Mesendoderm (in vitro differentiated cells): ENCODE measurements around the gene MIA.

Experiments
- DNase-seq: peaks from one replicate; pipeline ENCODE4 v3.0.0; 2013
- H2AK5ac ChIP-seq: 2 replicates; pipeline ENCODE4 v1.6.1; 2013; ENCODE audit warnings: low read length, inconsistent platforms
- H2BK120ac ChIP-seq: 2 replicates; pipeline ENCODE4 v1.6.1; 2013; ENCODE audit warnings: low read depth, mild to moderate bottlenecking, low read length, moderate library complexity, mixed read lengths
- H2BK15ac ChIP-seq: replicated peaks from 2 replicates; pipeline ENCODE4 v1.6.1; 2013; ENCODE audit warnings: low read depth, mild to moderate bottlenecking, moderate library complexity
- H2BK5ac ChIP-seq: 2 replicates; pipeline ENCODE4 v1.6.1; 2013; ENCODE audit warnings: low read length, inconsistent platforms
- H3K18ac ChIP-seq: 2 replicates; pipeline ENCODE4 v1.6.1; 2013; ENCODE audit warnings: mild to moderate bottlenecking, low read length, mixed read lengths
- H3K23ac ChIP-seq: one replicate; pipeline ENCODE4 v1.6.1; 2013; ENCODE audit warnings: low read length
- H3K27ac ChIP-seq: 2 replicates; pipeline ENCODE4 v1.5.1; 2013; ENCODE audit warnings: low read depth, mild to moderate bottlenecking, inconsistent platforms, low read length, moderate library complexity
- H3K27me3 ChIP-seq: 2 replicates; pipeline ENCODE4 v1.6.1; 2013; ENCODE audit warnings: low read length, control low read depth, mild to moderate bottlenecking, inconsistent platforms; ENCODE audit not compliant: insufficient read depth, poor library complexity
- H3K36me3 ChIP-seq: 2 replicates; pipeline ENCODE4 v1.6.1; 2013; ENCODE audit warnings: low read length, inconsistent platforms; ENCODE audit not compliant: control insufficient read depth, insufficient read depth
- H3K4ac ChIP-seq: one replicate; pipeline ENCODE4 v1.6.1; 2013; ENCODE audit warnings: low read depth, mild to moderate bottlenecking, low read length, moderate library complexity
- H3K4me1 ChIP-seq: 2 replicates; pipeline ENCODE4 v1.6.1; 2013; ENCODE audit warnings: low read depth, low read length, inconsistent platforms; ENCODE audit not compliant: control insufficient read depth
- H3K4me2 ChIP-seq: 2 replicates; pipeline ENCODE4 v1.6.1; 2013; ENCODE audit warnings: low read length
- H3K4me3 ChIP-seq: 2 replicates; pipeline ENCODE4 v1.5.1; 2013; ENCODE audit warnings: mild to moderate bottlenecking, low read length
- H3K56ac ChIP-seq: one replicate; pipeline ENCODE4 v1.6.1; 2013; ENCODE audit warnings: low read length
- H3K79me1 ChIP-seq: 2 replicates; pipeline ENCODE4 v1.6.1; 2013; ENCODE audit warnings: low read length, inconsistent platforms
- H3K79me2 ChIP-seq: 2 replicates; pipeline ENCODE4 v1.6.1; 2013; ENCODE audit warnings: mild to moderate bottlenecking, low read length; ENCODE audit not compliant: control insufficient read depth, insufficient read depth
- H3K9ac ChIP-seq: 2 replicates; pipeline ENCODE4 v1.6.1; 2013; ENCODE audit warnings: low read length, inconsistent platforms
- H4K5ac ChIP-seq: one replicate; pipeline ENCODE4 v1.6.1; 2013; ENCODE audit warnings: low read length
- H4K8ac ChIP-seq: one replicate; pipeline ENCODE4 v1.6.1; 2013; ENCODE audit warnings: low read depth, mild to moderate bottlenecking, control low read depth, low read length, moderate library complexity
- WGBS: extraction: QIAGEN DNeasy Blood & Tissue Kit; methylation state at CpG from one replicate; pipeline ENCODE4 v1.1.7; 2013; ENCODE audit warnings: low lambda C conversion rate, missing lambda C conversion rate; ENCODE audit not compliant: insufficient coverage; ENCODE audit errors: extremely low coverage; 5-methylcytosine and 5-hydroxymethylcytosine counted together

MIA gene

DNA sequence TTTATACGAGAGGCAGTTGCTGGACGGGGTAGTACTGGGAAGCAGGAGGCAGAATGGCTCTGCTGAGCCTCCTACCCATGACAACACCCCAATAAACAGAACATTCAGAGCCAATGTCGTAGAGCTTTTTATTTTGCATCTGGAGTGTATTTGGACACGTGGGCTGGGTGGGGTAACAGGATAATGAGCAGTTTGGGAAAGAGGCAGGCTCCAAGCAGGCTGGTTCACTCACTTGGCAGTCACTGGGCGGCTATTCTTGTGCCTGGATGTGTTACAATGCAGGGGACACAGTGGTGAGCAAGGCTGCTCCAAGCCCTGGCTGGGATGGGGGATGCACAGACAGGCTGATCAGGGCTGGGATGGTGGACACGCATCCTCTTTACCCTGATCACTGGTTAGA is 34.6 kb upstream of the MIA start:
- Histone ChIP-seq H3K36me3 (peaks cover 2% of the 10 kb centered on the region), H3K79me1 (no peaks in the 10 kb centered on the region), H3K23ac (no peak overlapping the region), H2BK120ac (no peak overlapping the region), H3K9ac (no peak overlapping the region), H2BK5ac (no peak overlapping the region), H3K56ac (no peak overlapping the region), H3K27ac (no peak overlapping the region), H4K5ac (no peak overlapping the region), H3K4me1 (peaks cover 5% of the 10 kb centered on the region), H4K8ac (no peak overlapping the region), H3K4me2 (no peak overlapping the region), H3K4ac (no peak overlapping the region), H2AK5ac (no peak overlapping the region), H3K4me3 (no peak overlapping the region), H3K27me3 (no peaks in the 10 kb centered on the region), H2BK15ac (no peak overlapping the region), H3K18ac (no peak overlapping the region), H3K79me2 (no peaks in the 10 kb centered on the region)
- WGBS, result no CpG with 5 or more reads among the region's 6 CpGs
- DNase-seq, result no peak

DNA sequence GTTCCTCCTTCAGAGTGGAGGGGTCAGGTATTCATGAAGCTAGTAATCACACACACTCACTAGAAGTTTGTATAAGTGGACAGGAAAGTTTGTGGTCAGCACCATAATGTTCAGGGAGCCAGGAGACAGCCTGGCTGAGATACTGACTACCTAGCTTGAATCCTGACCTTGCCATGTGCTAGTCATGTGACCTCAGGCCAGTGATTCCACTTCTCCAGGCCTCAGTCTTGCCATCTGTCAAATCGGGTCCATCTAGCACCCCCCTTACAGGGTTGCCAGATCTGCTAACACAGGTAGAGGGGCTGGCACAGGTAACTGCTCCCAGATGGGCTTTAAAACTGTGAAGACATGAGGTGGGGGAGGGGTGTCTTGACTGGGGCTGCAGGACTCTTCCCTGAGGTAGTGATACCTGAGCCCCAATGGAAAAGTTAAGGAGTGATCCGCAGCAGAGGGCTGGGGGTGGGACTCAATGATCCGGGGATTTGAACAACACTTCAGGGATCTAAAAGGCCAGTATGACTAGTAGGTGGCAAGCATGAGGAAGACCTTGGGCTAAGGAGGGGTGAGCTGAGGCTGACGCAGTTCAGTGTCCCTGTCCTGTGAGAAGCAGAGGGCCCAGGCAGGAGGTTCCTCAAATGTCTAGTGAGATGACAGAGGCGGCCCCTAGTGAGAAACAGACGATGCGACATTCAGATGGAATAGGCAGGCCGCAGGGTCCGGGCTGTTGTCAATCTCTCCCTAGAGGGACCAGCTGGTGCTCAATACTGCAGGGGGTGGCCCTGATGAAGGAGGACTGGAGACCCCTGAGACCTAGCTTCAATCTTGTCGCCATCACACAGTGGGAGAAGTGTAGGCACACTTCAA is 33.6 kb upstream of the MIA start:
- Histone ChIP-seq H3K36me3 (peaks cover 2% of the 10 kb centered on the region), H4K5ac (no peak overlapping the region), H3K4me1 (peaks cover 5% of the 10 kb centered on the region), H3K18ac (no peak overlapping the region), H3K56ac (no peak overlapping the region), H2BK5ac (no peak overlapping the region), H3K4me3 (no peak overlapping the region), H3K27ac (no peak overlapping the region), H3K27me3 (no peaks in the 10 kb centered on the region), H3K9ac (no peak overlapping the region), H4K8ac (no peak overlapping the region), H3K23ac (no peak overlapping the region), H2BK15ac (no peak overlapping the region), H2BK120ac (no peak overlapping the region), H3K4me2 (no peak overlapping the region), H3K4ac (no peak overlapping the region), H3K79me2 (no peaks in the 10 kb centered on the region), H3K79me1 (no peaks in the 10 kb centered on the region), H2AK5ac (no peak overlapping the region)
- no CpG with 5 or more reads among the region's 10 CpGs for WGBS
- DNase-seq, result peak; percentile 13

DNA sequence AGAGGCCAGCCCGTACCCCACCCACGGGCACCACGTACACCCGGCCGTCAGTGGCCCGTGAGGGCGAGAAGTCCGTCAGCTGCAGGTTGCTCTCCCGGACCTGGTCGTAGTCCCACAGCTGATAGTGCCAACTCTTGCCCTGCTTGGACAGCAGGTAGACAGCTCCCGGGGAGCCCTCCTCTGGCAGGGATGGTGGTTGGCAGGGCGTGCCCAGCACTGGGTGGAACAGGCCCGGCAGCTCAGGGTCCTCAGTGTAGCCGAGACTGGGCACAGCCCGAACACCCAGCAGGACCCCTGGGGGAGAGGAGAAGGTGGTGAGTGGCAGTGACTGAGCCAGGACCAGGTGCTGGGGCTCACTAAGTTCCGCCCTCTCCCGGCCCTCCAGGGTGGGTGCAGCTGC is 32.8 kb upstream of the MIA start:
- Histone ChIP-seq H3K27me3 (no peaks in the 10 kb centered on the region), H3K56ac (no peak overlapping the region), H3K27ac (no peak overlapping the region), H2BK15ac (no peak overlapping the region), H3K9ac (no peak overlapping the region), H3K79me2 (no peaks in the 10 kb centered on the region), H2AK5ac (no peak overlapping the region), H2BK5ac (no peak overlapping the region), H3K4me1 (peaks cover 5% of the 10 kb centered on the region), H3K4me2 (no peak overlapping the region), H3K18ac (no peak overlapping the region), H4K8ac (no peak overlapping the region), H4K5ac (no peak overlapping the region), H3K79me1 (no peaks in the 10 kb centered on the region), H2BK120ac (no peak overlapping the region), H3K4me3 (no peak overlapping the region), H3K36me3 (no peaks in the 10 kb centered on the region), H3K4ac (no peak overlapping the region), H3K23ac (no peak overlapping the region)
- WGBS, result no CpG with 5 or more reads among the region's 17 CpGs
- no peak for DNase-seq

DNA sequence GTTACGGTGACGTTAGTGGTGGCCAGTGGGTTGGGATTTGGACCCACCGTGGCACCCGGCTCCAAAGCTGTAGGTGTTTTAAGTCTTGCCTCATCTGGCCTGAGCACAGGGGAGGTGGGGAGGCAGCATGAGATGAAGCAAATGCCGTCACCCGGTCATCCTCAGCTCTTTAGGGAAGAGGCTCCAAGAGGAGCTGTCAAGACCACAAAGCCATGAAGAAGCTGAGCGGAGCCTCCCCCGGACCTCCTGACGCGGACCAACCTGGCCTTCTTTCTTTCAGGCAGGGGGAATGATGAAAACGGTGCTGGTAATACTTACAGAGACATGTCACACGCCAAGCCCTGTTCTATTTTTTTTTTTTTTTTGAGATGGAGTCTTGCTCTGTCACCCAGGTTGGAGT is 32.4 kb upstream of the MIA start:
- Histone ChIP-seq H3K4ac (no peak overlapping the region), H3K27me3 (no peaks in the 10 kb centered on the region)

DNA sequence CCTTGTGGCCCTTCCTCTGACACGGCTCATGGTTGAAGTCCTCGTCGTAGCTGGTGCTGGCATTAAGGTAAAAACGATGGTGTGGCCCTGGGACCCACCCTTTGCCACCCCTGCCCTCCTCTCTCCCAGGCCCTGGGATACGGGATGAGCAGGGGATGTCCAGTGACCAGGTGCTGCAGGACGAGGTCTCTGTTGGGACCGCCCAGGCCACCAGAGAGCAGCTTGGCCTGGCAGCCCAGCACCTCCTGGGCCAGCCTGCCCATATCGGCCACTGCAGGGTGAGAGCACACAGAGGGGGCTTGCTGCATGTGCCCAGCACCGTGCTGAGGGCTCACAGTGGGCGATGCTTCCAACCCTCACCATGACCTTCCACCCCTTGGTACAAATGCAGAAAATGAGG is 31.4 kb upstream of the MIA start:
- no peak overlapping the region for H2BK15ac ChIP-seq
- H3K56ac ChIP-seq, result no peak overlapping the region
- no peak overlapping the region for H3K4me2 ChIP-seq
- peaks cover 5% of the 10 kb centered on the region for H3K4me1 ChIP-seq
- no peak overlapping the region for H3K4ac ChIP-seq
- H3K23ac ChIP-seq, result no peak overlapping the region
- no peak overlapping the region for H3K27ac ChIP-seq
- no peaks in the 10 kb centered on the region for H3K36me3 ChIP-seq
- no CpG with 5 or more reads among the region's 10 CpGs for WGBS
- H3K79me1 ChIP-seq, result no peaks in the 10 kb centered on the region
- no peaks in the 10 kb centered on the region for H3K27me3 ChIP-seq
- H3K79me2 ChIP-seq, result no peaks in the 10 kb centered on the region
- no peak overlapping the region for H4K5ac ChIP-seq
- no peak overlapping the region for H4K8ac ChIP-seq
- H2BK5ac ChIP-seq, result no peak overlapping the region
- H2BK120ac ChIP-seq, result no peak overlapping the region
- H3K9ac ChIP-seq, result no peak overlapping the region
- H3K4me3 ChIP-seq, result no peak overlapping the region
- DNase-seq, result no peak
- no peak overlapping the region for H3K18ac ChIP-seq
- H2AK5ac ChIP-seq, result no peak overlapping the region

More for the DNA sequence above, 32.4 kb upstream of the MIA start:
- no peak for DNase-seq
- Histone ChIP-seq H4K5ac (no peak overlapping the region), H3K4me1 (peaks cover 5% of the 10 kb centered on the region), H2BK120ac (no peak overlapping the region), H4K8ac (no peak overlapping the region), H2AK5ac (no peak overlapping the region), H3K23ac (no peak overlapping the region), H2BK15ac (no peak overlapping the region), H3K4me3 (no peak overlapping the region), H3K36me3 (no peaks in the 10 kb centered on the region), H3K9ac (no peak overlapping the region), H3K18ac (no peak overlapping the region), H3K4me2 (no peak overlapping the region), H2BK5ac (no peak overlapping the region), H3K79me1 (no peaks in the 10 kb centered on the region), H3K27ac (no peak overlapping the region), H3K79me2 (no peaks in the 10 kb centered on the region), H3K56ac (no peak overlapping the region)
- WGBS, result no CpG with 5 or more reads among the region's 12 CpGs
